Jurkat, Clone E6-1 (cell line): Measurements from ENCODE around the gene KCNF1.
"Not testable (repeated sequence)": the region's sequence is repeated elsewhere in the genome, so short reads cannot be mapped to it uniquely, and the experiment has no call there.

Experiments
- DNase-seq: peaks from one replicate; pipeline ENCODE4 v3.0.0-alpha.2; 2011; ENCODE audit warnings: low read depth, low spot score
- H3K4me3 ChIP-seq: 2 replicates; pipeline ENCODE4 v1.5.1; 2011; ENCODE audit warnings: mild to moderate bottlenecking, low read length, control low read depth, moderate library complexity

Gene KCNF1

DNA sequence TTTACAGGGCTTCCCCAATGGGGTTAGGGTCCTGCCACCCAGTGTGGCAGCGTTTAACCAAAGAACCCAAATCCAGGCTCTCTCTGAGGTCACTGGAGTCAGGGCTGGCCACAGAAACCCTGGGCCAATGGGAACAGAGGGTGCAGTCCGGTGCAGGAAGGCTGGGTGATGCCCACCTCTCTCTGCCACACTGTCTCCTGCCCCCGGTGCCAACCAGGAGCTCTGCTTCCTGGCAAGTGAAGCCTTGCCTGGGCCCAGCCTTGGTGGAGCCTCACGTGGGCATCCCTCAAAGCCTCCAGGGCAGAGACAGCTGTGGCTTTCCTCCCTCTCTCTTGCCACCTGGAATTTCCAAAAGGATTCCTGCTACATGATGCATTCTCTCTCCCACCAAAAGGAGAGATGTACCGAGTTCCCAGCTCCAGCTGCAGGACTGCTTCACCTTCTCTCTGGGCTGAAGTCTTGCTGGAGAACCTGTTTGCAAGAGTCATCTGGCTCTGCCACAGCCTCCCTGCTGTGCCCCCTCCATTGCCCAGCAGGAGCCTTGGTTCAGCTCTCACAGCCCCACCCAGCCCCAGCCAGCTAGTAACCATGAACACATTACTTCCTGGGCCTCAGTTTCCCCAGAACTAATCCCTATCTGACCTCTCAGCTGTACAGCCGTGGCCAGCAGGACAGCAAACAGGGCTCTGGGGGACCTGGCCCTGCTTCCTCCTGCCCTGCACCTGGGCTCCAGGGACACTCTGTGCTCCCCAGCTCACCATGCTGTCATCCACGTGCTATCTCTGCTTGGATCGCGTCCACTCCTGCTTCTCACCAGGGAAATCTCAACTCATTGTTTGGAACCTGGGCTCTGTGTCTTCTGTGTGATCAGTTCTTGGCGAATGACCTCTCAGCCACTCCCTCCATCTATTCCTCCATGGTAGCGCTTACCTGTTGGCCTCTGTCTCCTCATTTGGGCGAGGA is 43.4 kb downstream of the KCNF1 start:
- H3K4me3 ChIP-seq, result no peak overlapping the region
- DNase-seq, result no peak

DNA sequence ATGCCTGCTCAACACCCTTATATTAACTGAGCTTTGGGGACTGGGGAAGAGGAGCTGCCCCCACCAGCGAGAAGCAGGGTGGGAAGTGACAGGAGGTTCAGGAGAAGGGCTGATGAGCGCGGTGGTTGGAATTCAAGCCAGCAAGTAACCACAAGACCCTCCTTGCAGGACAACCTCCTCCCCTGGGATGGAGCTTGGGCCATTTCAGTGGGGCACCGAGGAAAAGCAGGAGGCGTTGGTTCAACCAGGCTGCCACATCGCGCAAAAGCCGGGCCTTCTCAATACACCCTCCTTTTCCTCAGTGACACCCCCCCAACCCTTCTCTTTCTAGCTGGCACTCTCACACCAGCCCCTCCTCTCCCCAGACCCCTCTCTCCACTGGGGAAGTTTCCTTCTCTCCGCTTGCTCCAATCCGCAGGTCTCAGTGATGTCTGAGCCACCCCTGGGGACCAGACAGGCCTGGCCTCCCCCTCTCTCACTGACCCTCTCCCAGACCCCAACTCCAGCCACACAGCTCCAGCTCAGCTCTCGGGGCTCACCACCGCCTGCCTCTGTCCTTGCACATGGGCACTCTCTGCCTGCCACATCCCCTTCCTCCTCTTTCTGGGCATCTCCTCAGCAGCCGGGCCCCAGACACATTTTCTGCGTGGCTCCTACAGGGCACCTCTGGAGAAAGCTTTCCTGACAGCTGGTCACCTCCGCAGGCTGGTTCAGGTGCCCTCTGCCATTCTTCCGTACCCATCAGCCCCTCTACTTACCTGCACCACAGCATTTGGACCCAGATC is 44.5 kb downstream of the KCNF1 start:
- no peak for DNase-seq
- H3K4me3 ChIP-seq, result no peak overlapping the region

DNA sequence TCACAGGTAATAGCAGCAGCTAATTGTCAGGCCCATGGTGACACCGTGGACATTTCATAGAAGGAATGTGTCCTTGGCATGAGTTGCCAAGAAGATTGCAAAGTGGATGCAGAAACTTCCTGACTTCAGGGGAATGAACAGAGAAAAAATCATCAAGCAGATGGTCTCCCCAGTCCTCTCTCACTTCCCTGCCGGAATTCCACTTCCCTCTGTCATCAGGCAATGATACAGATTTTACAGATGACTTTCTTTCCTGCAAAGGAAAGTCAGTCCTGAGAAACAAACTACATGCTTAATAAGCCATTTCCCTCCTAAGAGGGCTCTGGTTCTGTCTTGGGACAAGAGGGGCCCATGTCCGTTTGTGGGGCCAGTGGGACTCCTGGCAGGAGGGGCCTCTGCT is 45.7 kb downstream of the KCNF1 start:
- DNase-seq, result no peak
- no peak overlapping the region for H3K4me3 ChIP-seq

DNA sequence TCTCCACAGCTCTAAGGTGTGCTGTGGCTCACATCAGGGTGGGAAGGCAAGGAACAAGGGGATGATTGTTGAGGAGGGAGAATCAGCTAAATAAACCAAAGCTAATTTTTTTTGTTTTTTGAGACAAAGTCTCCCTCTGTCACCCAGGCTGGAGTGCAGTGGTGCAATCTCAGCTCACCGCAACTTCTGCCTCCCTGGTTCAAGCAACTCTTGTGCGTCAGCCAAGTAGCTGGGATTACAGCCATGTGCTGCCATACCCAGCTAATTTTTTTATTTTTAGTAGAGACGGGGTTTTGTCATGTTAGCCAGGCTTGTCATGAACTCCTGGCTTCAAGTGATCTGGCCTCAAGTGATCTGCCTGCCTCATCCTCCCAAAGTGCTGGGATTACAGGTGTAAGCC is 46.7 kb downstream of the KCNF1 start:
- not testable (repeated sequence) for DNase-seq, H3K4me3 ChIP-seq

DNA sequence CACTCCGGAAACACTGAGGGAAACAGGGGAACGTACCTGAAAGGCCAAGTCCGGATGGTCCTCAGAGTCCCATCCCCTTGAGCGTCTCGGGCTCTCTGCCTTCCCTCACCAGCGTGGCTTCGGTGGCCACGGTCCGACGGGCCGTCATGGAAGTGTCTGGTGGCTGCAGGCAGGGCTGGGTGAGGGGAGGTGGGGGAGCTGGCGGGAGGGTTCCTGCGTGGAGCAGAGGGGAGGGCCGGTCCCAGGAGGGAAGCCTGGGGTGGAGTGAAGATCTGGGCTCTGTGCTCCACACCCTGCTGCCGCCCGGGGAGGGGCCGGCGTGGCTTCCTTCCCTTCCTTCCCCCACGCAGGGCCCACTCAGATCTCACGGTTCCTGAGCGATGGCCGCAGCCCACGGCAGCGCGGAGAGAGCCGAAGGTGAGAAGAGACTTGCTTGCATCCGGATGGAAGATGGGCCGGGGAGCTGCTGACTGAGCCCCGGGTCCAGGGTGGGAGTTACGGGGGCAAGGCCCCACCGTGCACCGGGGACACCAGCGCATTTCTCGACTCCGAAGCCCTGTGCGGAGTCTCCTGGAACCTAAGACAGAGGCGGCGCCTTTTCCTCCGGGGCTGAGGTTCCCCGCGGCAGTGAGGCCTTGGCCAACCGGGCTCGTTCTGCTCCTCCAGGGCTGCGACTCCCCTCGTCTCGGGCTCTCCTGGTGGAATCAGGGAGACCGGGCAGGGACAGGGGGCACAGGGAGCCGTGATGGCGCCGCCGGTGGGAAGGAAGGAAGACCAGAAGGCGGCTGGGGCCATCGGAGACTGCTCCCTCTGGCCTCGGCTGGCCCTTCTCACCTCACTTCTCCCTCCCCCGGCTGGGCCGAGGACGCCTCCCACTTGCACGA is 49.1 kb downstream of the KCNF1 start:
- DNase-seq, result no peak
- H3K4me3 ChIP-seq, result no peak overlapping the region

DNA sequence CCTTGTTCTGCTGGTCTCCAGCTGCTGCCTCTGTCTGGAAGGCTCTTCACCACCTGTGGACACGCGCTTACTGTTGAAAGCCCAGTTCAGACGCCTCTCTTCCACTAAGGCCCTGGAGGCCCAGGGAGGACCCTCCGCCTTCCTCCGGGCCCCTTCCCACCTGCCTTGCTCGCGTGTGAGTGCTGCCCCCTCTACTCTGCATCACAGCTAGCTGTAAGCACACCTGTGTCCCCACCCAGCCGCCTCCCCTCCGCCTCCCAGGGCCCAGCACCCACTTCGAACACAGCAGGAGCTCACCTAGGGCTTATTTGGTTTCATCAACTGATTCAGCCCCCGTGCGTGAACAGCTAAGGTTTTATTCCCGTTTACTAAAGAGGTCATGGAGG is 49.7 kb downstream of the KCNF1 start:
- DNase-seq, result no peak
- no peak overlapping the region for H3K4me3 ChIP-seq

DNA sequence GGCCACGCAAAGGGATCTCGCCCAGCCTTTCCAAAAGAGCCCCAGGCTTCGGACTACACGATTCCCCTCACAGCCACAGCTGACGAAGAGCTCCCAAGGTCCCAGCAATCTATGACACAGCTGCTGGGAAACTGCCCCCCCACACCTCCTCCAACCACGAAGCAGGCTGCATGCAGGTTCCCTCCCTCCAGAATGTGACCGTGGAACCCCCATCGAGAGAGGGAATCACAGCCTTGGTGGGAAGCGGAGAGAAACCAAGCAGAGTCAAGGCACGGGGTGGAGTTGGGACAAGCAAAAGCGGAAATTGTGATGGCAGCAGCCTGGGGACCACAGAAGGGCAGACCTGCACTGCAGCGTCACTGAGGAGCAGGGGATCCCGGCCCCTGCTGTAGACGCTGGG is 50.3 kb downstream of the KCNF1 start:
- H3K4me3 ChIP-seq, result no peak overlapping the region
- no peak for DNase-seq

DNA sequence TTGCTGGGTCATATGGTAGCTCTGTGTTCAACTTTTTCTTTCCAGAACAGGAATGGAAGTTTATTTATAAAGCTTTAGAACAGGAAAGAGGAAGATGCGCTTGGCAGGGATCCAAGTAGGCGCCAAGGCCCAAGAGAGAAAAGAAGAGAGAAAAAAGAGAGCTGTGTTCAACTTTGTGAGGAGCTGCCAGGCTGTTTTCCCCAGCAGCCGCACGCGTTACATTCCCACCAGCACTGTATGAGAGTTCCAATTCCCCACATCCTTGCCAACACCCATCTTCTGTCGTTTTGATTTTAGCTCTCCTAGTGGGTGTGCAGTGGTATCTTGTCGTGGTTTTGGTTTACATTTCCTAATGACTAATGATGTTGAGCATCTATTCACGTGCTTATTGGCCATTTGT is 51.4 kb downstream of the KCNF1 start:
- H3K4me3 ChIP-seq, result no peak overlapping the region
- DNase-seq, result no peak
